NCI-H446 treated with DMSO at 0.1 percent for 48 hours (cell line): ENCODE results near the gene DISC1.
"Not testable (repeated sequence)": the region's sequence is repeated elsewhere in the genome, so short reads cannot be mapped to it uniquely, and the experiment has no call there.

ENCODE experiments used
- DNase-seq: peaks from one replicate; lab custom pipeline; 2025; lab: John Stamatoyannopoulos, UW

DISC1 gene

GRCh38 chr1:231774719-231775335 is 148.2 kb downstream of the DISC1 start:
- DNase-seq = no peak

DNA sequence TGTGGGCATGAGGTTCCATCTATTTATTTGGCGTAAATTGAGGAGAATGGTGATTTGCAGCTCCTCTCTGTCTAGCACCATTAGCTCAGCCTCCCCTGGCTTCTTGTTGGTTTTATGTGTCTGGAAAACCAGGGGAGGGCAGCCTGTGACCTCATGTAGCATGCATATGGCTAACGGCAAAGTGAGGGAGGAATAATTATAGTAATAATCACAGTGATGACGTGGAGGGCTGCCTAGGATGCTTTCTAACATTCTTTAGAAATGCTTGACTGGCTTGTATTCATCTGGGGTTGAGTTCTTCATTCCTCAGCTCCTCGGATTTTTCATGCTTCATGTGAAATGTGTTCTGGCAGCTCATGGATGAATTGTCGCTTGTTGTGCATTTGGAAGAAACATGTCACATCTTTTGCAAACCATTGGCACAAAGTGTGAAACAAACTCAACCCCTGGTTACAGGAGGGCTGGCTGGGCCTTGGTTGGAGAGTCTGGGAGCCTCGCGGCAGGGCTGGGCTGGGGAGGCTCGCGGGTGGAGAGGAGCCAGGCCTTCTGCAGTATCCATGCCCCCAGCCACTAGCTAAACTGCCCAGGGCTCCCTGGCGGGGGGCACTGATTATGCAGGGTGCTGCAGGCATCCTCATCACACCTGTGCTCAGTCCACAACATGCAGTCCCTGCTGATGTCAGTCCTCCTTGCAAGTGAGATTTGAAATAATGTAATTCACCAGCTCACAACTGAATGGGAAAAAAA is 149.6 kb downstream of the DISC1 start:
- DNase-seq = peak; percentile 34

GRCh38 chr1:231776757-231777062 is 150.1 kb downstream of the DISC1 start:
- DNase-seq = no peak

DNA sequence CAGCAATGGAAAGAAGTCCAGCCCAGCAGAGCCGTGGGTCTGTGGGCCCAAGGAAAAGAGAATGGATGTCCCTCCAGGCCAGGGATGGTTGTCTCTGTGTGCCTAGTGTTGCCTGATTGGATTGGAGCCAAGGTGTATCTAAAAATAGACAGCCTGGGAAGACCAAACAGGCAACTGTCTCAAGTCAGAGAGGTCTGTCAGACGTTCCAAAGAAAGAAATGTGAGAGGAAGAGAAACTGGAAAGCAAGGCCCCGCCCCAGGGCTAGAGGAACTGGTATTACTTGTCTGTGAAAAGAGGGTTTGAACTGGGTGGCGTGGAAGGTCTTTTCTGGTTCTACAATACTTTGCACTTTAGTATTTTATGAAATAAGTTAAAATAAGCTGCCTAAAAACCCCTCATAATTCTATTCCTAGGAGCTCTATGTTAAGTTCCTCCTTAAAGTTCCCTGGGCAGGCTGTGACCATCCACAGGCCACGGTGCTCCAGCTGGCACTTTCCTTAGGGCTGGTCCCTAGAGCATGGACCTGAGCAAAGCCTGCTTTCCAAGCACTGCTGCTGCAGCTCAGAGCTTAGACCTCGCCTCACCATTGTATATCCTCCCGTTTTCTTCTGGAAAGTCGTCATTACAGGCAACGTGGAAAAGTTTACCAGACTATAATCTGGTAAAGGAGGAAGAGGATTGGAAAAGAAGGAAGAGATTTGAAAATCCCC is 151.6 kb downstream of the DISC1 start:
- peak; percentile 16 for DNase-seq

GRCh38 chr1:231779081-231779480 is 152.5 kb downstream of the DISC1 start:
- DNase-seq = no peak

GRCh38 chr1:231781892-231782291 is 155.3 kb downstream of the DISC1 start:
- no peak for DNase-seq

DNA sequence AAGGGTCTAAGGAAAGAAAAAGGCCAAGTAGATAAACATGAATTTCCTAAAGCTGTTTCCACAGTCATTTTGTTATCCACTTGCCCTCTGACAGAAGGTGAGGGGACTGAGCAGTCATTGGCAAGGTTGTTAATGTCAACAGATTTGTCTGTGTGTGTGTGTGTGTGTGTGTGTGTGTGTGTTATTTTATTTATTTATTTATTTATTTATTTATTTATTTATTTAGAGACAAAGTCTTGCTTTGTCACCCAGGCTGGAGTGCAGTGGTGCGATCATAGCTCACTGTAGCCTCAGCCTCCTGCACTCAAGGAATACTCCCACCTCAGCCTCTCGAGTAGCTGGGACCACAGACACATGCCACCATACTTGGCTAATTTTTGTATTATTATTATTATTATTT is 158.5 kb downstream of the DISC1 start:
- not testable (repeated sequence) for DNase-seq

GRCh38 chr1:231786126-231786525 is 159.5 kb downstream of the DISC1 start:
- no peak for DNase-seq

GRCh38 chr1:231792634-231793033 is 166.0 kb downstream of the DISC1 start:
- peak; percentile 18 for DNase-seq

- DNase-seq = no peak
These were observed 167.3 kb downstream of the DISC1 start for GRCh38 chr1:231793893-231794292.

DNA sequence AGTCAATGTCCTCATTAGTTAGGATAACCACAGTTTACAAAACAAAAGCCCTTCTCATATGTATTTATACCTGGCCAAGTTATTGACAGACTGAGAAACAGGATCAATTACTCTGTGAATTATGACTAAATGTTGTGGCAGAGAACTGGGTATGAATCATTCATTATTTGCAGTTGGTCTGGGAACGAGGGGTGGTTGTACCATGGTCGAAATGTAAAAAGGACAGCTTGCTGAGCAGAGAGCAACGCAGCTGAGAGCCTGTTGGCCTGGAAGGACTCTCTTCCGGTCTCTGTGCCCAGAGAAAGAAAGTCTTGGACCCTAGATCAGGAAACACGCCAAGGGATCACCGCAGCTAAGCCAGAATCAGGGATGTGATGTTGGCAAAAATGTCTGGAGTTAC is 169.6 kb downstream of the DISC1 start:
- DNase-seq = peak; percentile 65

DNA sequence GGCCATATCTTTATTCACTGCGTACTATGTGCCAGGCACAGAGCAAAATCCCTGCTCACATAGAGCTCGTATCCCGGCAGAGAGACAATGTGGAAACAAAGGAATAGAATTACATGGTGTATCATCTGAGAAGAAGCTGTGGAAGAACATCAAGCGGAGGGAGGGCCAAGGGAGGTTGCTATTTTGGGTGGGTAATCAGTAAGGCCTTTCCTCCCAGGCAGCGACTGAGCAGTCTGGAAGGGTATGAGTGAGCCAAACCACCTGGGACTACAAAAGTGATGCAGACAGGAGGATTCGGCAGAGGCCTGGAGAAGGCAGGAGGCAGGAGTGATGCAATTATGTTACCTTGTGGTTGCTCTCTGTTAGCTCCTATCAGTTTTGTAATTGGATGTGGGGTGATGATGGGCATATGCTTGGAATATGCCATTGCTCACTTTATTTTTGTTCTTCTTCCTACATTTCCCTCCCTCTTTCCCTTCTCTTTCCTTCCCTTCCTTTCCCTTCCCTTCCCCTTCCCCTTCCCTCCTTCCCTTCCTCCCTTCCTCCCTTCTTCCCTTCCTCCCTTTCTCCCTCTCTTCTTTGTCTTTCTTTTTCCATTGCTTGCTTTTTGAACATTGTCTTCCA is 172.9 kb downstream of the DISC1 start:
- DNase-seq = no peak

DNA sequence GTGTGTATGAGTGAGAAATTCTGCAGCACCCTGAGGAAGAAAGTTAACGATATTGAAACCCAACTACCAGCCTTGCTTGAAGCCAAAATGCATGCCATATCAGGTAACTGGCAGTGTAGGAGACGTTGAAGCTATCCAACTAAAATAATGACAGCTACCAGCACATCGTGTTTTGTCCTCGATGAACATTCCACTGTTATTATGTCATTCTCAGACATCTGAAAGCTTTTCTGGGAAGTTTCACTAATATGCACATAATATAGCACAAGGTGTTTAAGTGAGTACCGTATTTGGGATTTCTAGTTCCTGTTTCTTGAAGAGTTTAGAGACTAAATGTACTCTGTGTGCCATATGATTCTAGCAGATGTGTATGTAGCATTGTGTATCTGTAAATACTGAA is 173.5 kb downstream of the DISC1 start:
- DNase-seq = peak; percentile 49

DNA sequence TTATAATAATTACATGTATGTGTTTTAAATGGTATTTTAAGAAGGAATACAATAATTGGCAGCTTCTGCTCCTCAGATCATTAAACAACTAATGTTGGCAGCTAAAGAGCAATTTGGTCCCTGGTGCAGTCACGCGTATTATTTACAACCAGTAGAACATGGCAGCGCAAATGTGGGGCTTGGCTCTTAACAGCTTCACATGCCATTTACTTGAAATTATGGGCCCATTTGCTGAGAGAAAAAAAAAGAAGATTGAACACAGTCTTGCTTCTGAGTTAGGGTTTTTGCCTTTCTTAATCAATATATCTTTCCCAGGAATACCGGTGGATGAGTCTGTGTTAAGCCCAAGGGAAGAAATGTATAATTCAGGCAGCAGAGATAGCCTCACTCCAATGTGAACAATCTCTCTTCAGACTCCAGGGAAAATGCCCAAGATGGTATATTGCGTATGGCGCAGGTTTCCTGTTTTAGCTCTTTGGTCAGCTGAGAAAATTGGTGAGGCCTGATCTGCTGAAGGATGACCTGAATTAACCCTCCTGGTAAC is 174.5 kb downstream of the DISC1 start:
- DNase-seq = peak; percentile 82

DNA sequence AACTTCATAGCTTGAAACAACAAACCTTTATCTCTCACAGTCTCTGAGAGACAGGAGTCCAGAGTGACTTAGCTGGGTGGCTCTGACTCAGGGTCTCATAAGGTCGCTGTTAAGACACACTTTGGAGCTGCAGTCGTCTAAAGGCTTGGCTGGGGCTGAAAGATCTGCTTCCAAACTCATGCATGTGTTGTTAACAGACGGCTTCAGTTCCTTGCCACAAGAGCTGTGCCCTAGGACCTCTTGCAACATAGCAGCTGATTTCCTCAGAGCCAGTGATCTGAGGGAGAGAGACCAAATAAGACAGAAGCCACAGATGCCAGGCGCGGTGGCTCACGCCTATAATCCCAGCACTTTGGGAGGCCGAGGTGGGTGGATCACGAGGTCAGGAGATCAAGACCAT is 176.8 kb downstream of the DISC1 start:
- peak; percentile 50 for DNase-seq

- peak; percentile 65 for DNase-seq
These were observed 180.3 kb downstream of the DISC1 start for GRCh38 chr1:231806623-231807495.

DNA sequence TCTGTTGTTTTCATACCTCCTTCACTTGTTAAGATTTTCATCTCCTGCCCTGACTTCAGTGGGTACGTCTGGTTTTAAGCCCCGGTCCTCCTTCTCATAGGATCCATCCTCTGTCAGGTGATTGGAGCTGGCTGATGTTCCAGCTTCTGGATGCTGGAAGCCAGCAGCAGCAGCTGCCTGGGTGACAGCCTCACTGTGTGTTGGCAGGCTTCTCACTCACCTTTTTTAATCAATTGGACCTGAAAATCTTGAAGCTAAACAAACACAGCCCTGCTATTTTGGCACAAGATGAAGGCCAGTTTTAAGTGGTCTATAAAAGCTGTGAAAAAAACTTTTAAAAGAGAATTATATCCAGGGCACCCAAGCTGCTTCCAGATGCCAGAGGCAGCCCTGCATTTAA is 181.0 kb downstream of the DISC1 start:
- no peak for DNase-seq

DNA sequence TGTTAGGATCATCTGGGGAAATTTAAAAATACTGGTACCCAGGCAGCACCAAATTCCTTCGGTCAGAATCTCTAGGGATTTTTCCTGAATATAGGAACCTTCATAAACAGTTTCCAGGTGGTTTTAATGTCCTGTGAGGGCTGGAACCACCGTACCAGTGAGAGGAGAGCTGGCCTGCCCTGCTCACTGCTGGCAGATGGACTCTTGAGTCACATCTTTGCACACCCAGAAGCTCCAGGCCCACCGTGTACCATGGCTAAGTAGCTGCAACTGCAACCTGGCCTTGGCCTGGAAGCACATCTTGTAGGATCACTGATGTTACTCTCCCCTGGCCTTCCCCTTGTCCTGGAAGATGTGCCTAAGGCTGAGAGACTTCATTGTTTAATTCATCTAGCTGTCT is 181.5 kb downstream of the DISC1 start:
- no peak for DNase-seq

DNA sequence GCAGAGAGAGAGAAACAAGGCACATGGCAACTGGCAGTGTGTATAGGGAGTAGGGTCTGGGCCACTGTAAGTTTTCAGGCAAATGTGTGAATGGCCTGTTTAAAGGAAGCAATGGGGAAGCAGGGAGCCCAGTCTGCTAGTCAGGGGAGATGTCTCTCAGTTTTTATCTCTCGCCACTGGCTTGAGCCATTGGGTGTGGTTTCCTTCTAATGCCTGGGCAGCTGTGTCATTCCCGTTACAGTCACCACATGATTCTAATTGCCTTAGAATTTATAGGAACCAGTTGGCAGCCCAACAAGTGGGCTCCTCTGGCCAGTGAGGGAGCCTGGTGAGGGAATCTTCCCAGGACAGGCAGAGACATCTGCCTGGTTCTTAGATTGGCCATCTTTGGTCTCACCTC is 182.4 kb downstream of the DISC1 start:
- no peak for DNase-seq

DNA sequence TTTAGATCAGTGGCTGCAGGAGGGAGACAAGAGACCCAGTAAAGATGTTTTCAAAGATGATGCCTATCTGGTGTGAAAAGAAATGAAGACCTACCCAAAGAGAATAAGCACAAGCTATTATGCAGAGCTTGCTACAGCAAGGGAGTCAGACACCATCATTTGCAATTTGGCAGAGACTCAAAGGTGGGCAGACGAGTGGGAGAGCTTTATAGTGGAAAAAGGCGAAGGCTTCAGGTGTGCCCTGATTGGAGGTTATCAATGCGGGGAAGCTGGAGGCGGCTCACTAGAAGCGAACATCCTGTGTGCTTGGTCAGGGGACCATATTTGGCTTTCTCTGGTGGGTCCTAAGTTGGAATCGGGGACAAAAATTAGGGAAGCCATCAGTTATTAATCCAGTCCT is 183.8 kb downstream of the DISC1 start:
- no peak for DNase-seq

DNA sequence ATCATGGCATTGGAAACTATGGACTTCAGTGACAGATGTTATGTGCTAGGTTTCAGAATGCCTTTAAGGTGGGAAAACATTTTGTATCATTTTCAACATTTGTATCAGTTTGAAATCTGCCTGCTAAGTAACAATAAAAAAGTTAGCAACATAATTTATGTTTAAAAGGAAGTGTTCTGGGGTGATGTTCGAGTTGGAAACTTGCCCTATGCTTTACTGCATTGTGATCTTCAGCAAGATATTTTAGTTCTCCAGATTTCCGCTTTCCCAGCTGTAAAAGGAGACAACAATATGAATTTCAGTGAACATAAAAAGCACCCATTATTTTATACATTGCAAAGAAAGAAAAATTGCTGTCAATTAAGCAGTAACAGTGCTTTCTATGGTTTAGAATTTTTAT is 187.4 kb downstream of the DISC1 start:
- DNase-seq = no peak

- DNase-seq = no peak
These were observed 187.9 kb downstream of the DISC1 start for GRCh38 chr1:231814521-231814920.
